Smooth muscle cell (in vitro differentiated cells): ENCODE measurements around the gene MSGN1. TPM values are rescaled to one million over a fixed set of nuclear protein-coding genes. Genes with fewer than 3 reads are reported as not detected.

Experiments used
- DNase-seq: peaks from one replicate; lab custom pipeline; 2025; ENCODE audit not compliant: unreplicated experiment; lab: John Stamatoyannopoulos, UW
- H2AFZ ChIP-seq: fragments of 200-600 bp; sonication (generic); 2 replicates; pipeline ENCODE4 v1.6.0; 2016; ENCODE audit warnings: antibody characterized with exemption, low read depth, mild to moderate bottlenecking
- H3F3A ChIP-seq: fragments of 200-600 bp; sonication (generic); 2 replicates; pipeline ENCODE4 v1.6.0; 2017; ENCODE audit warnings: antibody characterized with exemption, low read depth
- H3K27ac ChIP-seq: fragments of 200-600 bp; sonication (generic); 2 replicates; pipeline ENCODE4 v1.5.1; 2016; ENCODE audit warnings: low read depth, mild to moderate bottlenecking
- H3K27me3 ChIP-seq: fragments of 200-600 bp; sonication (generic); 2 replicates; pipeline ENCODE4 v1.6.1; 2016; ENCODE audit warnings: low read depth, mild to moderate bottlenecking
- H3K36me3 ChIP-seq: fragments of 200-600 bp; sonication (generic); 2 replicates; pipeline ENCODE4 v1.5.1; 2016; ENCODE audit warnings: low read depth
- H3K4me1 ChIP-seq: fragments of 200-600 bp; sonication (generic); 2 replicates; pipeline ENCODE4 v1.5.1; 2016; ENCODE audit warnings: low read depth
- H3K4me2 ChIP-seq: fragments of 200-600 bp; sonication (generic); 2 replicates; pipeline ENCODE4 v1.6.0; 2016; ENCODE audit warnings: mild to moderate bottlenecking
- H3K4me3 ChIP-seq: fragments of 200-600 bp; sonication (generic); 2 replicates; pipeline ENCODE4 v1.5.1; 2016; ENCODE audit warnings: mild to moderate bottlenecking
- H3K79me2 ChIP-seq: fragments of 200-600 bp; sonication (generic); 2 replicates; pipeline ENCODE4 v1.6.0; 2016; ENCODE audit warnings: low read depth, mild to moderate bottlenecking
- H3K9ac ChIP-seq: fragments of 200-600 bp; sonication (generic); 2 replicates; pipeline ENCODE4 v1.6.0; 2016; ENCODE audit warnings: low read depth
- H3K9me3 ChIP-seq: fragments of 200-600 bp; sonication (generic); replicated peaks from 2 replicates; pipeline ENCODE4 v1.5.1; 2016; ENCODE audit warnings: low read depth
- H4K20me1 ChIP-seq: fragments of 200-600 bp; sonication (generic); 2 replicates; pipeline ENCODE4 v1.6.0; 2016; ENCODE audit warnings: low read depth
- CTCF ChIP-seq: fragments of 200-600 bp; sonication (generic); IDR thresholded peaks from 2 replicates; pipeline ENCODE4 v1.5.1; 2017; ENCODE audit warnings: borderline replicate concordance, mild to moderate bottlenecking, antibody characterized with exemption; ENCODE audit not compliant: insufficient read depth, poor library complexity, severe bottlenecking
- WGBS: methylation state at CpG from one replicate; pipeline ENCODE4 v1.1.7; 2016; ENCODE audit warnings: low lambda C conversion rate; 5-methylcytosine and 5-hydroxymethylcytosine counted together
- polyA plus RNA-seq: library from polyadenylated mRNA; unstranded; fragments of >200 nt; fragmentation: Nextera tagmentation; extraction: Ambion mirVana; gene quantifications from 2 replicates; pipeline ENCODE4 v1.2.1, GENCODE V29; 2016
- total RNA-seq: library from RNA; depleted of rRNA; stranded (reverse); fragments of >200 nt; gene quantifications from 2 replicates; pipeline ENCODE4 v1.2.3, GENCODE V29; 2014

The MSGN1 gene
- total and polyA plus RNA-seq, 2 experiments from 2014 or later, result 0.56 TPM; not detected in 1

- no peak overlapping the region for H3K4me3 ChIP-seq
- no peaks in the 10 kb centered on the region for H3K79me2 ChIP-seq
- H3K27ac ChIP-seq, result no peak overlapping the region
- no peak for DNase-seq
- H3K4me2 ChIP-seq, result no peak overlapping the region
- no peak overlapping the region for H3K9ac ChIP-seq
- no peak overlapping the region for H2AFZ ChIP-seq
- H3F3A ChIP-seq, result no peaks in the 10 kb centered on the region
- H3K36me3 ChIP-seq, result no peaks in the 10 kb centered on the region
- H4K20me1 ChIP-seq, result no peaks in the 10 kb centered on the region
- TF ChIP-seq CTCF, result no peak
- no peaks in the 10 kb centered on the region for H3K9me3 ChIP-seq
- WGBS, result 99% methylated on average over 4 of the region's 4 CpGs
- peaks cover 6% of the 10 kb centered on the region for H3K4me1 ChIP-seq
- H3K27me3 ChIP-seq, result no peaks in the 10 kb centered on the region
Observed at GRCh38 chr2:17798338-17798737, 17.9 kb upstream of the MSGN1 start.

GRCh38 chr2:17799301-17800120, 16.7 kb upstream of the MSGN1 start:
- Histone ChIP-seq H3K36me3 (no peaks in the 10 kb centered on the region), H3K9me3 (no peaks in the 10 kb centered on the region), H3K4me3 (no peak overlapping the region), H3K27ac (no peak overlapping the region), H3K4me1 (peaks cover 6% of the 10 kb centered on the region), H3F3A (no peaks in the 10 kb centered on the region), H4K20me1 (no peaks in the 10 kb centered on the region), H3K4me2 (no peak overlapping the region), H3K79me2 (no peaks in the 10 kb centered on the region), H3K27me3 (no peaks in the 10 kb centered on the region), H2AFZ (no peak overlapping the region), H3K9ac (peak overlapping the region; percentile 39)
- WGBS, result 83% methylated on average over 7 of the region's 7 CpGs
- no peak for TF ChIP-seq CTCF
- DNase-seq, result no peak

GRCh38 chr2:17800219-17800618, 16.0 kb upstream of the MSGN1 start:
- Histone ChIP-seq H3K27me3 (no peaks in the 10 kb centered on the region), H3K79me2 (no peaks in the 10 kb centered on the region), H3K4me2 (no peak overlapping the region), H3K36me3 (no peaks in the 10 kb centered on the region), H3K4me3 (no peak overlapping the region), H3K4me1 (peaks cover 6% of the 10 kb centered on the region), H2AFZ (no peak overlapping the region), H3K9ac (peak overlapping the region; percentile 39), H4K20me1 (no peaks in the 10 kb centered on the region), H3F3A (no peaks in the 10 kb centered on the region), H3K9me3 (no peaks in the 10 kb centered on the region), H3K27ac (no peak overlapping the region)
- 42% methylated on average over 5 of the region's 5 CpGs for WGBS
- no peak for DNase-seq
- no peak for TF ChIP-seq CTCF
